SW480 (cell line): Measurements from ENCODE around the gene ALG9.

Experiments
- DNase-seq: peaks from one replicate; pipeline ENCODE4 v3.0.0-alpha.2; 2016; ENCODE audit warnings: low spot score

The ALG9 gene

DNA sequence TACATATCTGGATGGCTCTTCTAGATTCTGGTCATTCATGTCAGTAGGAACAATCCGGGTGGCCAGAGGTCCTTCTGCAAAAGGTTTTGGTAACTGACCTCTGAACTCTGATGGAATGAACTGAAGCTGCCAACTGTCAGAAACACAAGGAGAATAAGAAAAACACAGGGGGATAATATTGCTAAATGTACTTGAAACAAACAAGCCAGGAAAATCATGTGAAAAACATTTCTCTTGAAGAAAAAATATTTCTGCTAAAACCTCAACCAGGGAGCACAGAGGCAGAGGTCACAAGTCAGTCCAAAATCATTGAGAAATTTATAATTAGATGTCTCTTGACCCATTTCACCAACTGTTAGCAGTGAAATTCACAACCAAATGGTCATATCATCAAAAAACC, 35.2 kb downstream of the ALG9 start:
- no peak for DNase-seq

DNA sequence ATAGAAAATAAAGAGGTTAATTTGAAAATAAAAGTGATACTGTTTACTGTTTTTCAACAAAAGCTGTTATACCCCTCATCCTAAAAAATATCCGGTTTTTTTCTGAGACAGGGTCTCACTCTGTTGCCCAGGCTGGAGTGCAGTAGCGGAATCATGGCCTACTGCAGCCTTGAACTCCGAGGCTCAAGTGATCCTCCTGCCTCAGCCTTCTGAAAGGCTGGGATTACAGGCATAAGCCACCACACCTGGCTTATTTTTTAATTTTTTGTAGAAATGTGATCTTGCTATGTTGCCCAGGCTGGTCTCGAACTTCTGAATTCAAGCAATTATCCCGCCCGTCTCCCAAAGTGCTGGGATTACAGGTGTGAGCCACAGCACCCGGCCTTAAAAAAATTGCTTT, 35.7 kb downstream of the ALG9 start:
- DNase-seq, result no peak

DNA sequence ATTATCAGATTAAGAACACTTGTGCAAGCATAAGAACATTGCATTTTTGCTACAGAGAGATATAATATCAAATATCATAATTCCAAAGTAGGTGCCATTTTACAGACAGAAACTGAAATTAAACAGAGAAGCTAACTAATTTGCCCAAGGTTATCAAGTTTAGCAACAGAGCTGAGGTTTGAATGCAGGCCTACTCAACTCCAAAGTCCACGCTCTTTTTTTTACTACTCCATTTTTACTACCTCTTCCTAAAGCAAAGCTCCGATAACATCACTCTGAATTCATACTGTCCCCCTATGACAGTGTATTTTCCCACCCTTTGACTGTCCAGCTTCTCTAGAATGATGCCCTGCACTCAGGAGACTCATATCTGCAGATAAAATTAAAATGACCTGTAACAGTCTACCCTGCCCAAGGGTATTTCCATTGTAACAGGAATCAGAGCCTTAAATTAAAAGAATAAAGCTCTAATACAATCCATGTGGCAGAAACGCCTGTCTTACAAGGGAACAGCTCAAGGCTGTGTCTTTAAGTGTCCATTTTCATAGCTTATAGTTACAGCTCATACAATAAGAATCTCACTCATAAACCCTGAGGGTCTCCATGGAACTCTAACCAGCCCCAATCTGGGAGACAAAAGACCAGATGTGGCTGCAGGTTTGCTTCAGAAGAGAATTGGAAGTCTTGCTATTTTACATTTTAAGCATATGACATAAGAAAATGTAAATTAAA, 36.8 kb downstream of the ALG9 start:
- no peak for DNase-seq

DNA sequence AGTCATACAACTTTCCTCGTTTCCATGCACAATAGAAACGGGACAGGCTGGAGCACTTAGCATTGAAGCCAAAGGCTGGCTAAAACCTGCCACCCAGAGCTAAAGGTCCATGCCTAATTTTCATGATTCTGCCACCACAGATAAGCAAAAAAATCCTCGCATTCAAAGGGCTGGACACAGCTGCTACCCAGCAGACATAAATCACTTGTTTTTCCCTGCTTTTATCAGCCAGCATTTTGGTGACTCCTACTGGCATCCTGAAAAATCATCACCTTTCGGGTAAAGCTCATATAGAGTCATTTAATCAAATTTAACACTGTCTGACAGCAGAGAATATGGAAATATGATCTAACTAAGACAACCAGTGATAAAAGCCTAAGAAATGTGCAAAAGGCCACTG, 37.9 kb downstream of the ALG9 start:
- DNase-seq, result no peak

- DNase-seq, result no peak
Measured at GRCh38 chr11:111829185-111829968, 42.0 kb downstream of the ALG9 start.

GRCh38 chr11:111826322-111826950, 44.9 kb downstream of the ALG9 start:
- no peak for DNase-seq

DNA sequence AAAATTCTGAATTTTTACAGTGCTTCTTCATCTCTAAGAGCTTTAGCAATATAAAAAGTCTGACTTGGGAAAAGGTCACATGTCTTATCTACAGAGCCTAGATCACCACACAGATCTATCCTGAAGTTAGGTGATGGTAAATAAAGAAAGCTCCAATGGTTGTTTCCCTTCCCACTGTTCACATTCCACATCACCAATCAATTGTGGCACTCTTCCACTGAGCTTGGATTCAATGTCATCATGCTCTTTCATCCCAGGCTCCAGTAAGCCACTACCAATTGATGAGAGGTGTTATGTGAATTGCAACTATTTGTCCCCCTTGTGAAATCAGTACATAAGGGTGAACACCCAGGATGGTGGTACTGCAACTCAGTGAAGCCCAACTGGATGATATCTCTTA, 47.8 kb downstream of the ALG9 start:
- no peak for DNase-seq

DNA sequence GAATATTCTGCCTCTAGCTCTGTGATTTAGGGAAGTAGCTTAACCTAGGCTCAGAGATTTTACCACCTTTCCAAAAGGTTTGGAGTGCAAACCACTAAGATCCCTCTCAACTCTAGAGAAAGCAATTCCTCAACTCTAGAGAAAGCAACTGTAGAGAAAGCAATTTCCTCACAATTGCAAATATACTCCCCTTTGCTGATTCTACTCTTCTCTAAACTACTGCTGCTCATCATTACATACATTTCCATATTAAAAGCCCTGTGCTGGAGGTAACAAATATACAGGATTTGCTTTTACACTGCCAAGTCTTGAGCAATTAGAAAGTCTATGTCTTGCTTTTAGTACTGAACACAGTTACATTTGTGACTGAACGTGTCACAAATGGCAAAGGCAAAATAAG, 48.2 kb downstream of the ALG9 start:
- no peak for DNase-seq

- DNase-seq, result no peak
Measured at GRCh38 chr11:111819829-111820237, 51.5 kb downstream of the ALG9 start.

GRCh38 chr11:111819161-111819828, 52.1 kb downstream of the ALG9 start:
- DNase-seq, result no peak

- no peak for DNase-seq
Measured at GRCh38 chr11:111815489-111815888, 55.9 kb downstream of the ALG9 start.

DNA sequence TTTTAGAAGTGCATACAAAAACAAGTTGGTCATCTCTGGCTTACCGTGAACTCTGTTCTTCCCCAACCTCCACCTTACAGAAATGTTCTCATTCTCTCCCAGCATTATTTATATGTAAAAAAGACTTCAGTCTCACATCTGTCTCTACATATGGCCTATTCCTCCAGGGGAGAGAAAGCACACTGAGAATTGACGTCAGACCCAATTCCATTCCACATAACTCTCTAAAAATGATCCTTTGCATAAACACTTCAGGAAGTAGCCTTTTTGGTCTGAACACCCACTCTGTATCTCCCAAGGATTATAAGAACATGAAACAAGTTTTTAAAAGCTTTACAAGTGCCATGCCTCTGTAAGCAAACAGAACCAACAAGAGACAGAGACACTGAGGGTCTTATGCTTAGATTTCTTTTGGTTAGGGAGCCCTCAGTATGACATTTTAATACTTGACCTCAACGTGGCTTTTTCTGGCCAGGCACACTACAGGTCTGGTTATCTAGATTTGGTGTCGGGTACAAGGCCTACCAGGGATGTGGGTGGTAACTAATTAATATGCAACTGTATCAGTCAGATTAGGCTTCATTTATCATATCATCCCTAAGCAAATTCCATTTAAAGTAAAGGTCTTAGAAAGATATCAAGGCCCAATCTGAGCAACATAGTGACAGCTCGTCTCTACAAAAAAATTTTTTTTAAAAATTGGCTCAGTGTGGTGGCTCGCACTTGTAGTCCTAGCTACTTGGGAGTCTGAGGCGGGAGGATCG, 56.6 kb downstream of the ALG9 start:
- no peak for DNase-seq

DNA sequence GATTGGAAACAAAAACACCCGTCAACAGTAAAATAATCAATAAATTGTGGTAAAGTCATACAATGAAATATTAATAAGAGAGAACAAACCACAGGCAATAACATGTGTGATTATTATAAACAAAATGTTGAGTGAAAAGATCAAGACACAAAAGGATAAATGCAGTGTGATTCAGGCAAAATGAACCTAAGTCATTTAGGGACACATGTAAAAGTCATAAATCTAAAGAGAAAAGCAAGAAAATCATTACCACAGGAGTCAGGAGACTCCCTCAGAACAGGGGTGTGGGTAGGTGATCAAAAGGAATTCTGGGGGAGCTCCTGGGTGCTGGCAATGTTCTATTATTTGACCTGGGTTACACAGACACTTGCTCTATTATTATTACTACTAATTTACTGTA, 57.3 kb downstream of the ALG9 start:
- DNase-seq, result no peak

- DNase-seq, result no peak
Measured at GRCh38 chr11:111812211-111812610, 59.2 kb downstream of the ALG9 start.

GRCh38 chr11:111811445-111811844, 59.9 kb downstream of the ALG9 start:
- DNase-seq, result no peak

GRCh38 chr11:111808834-111809233, 62.5 kb downstream of the ALG9 start:
- DNase-seq, result no peak

GRCh38 chr11:111808063-111808588, 63.3 kb downstream of the ALG9 start:
- no peak for DNase-seq

DNA sequence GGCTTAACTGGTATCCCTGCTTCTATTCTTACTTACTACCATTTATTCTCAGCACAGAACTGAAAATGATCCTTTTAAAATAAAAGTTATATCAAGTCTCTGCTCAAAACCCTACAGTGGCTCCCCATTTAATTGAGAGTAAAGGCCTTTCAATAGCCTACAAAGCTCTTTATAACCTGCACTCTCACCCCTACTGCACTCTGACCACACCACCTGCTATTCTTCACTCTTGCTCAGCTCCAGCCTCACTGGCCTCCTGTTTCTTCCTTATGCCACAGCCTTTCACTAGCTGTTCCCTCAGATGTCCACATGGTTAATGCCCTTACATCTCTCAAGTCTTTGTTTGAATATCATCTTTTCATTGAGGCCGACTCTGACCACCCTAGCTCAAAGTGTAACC, 64.3 kb downstream of the ALG9 start:
- DNase-seq, result no peak

DNA sequence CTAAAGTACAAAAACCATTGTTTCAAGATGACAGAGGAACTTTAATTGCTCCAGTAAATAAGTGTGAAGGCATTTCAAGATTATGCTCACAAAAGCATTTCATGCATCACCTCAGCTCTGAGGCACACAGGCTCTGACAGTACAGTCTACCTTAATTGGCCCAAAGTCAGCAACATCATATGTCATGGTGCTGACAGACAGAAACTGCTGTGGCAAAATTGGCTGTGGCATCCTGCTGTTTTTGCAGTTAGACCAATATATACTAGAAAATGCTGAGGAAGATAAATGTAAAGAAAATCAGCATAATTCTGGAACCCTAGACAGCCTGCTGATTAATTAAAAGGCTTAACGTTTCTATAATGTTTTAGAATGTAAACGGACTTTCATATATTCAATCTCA, 70.2 kb downstream of the ALG9 start:
- no peak for DNase-seq

GRCh38 chr11:111798279-111798678, 73.1 kb downstream of the ALG9 start:
- no peak for DNase-seq

DNA sequence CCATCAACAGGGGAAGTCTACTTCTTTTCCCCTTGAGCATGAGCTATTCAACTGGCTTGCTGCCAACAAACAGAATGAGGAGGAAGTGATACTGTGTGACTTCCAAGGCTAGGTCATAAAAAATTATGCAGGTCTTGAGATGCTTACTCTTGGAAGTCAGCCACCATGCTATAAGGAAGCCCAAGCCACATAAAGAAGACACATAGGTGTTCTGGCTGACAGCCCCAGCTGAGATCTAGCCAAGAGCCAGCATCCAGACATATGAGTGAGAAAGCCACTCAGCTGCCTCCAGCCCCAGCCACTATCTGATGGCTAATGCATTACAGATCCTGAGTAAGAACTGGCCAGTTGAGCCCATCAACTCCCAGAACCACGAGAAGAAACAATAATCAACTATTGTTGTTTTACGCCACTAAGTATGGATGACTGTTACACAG, 74.2 kb downstream of the ALG9 start:
- DNase-seq, result no peak

DNA sequence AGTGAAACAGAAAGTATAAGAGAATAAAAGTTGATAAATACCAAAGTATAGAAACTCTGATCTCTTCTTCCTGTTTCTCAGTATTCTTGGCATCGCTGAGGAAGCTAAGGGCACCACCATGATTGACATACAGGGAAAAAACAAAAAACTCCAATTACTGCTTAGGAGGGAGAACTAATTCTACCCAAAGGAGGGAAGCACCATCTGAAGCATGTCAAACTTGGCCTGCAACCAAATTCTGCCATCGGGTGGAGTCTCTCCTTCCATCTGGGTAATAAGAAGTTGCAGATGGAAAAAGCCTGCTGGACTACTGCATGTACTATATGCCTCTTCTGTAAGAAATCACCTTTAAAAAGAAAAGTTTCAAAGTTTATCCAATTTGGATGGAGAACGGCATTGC, 74.7 kb downstream of the ALG9 start:
- DNase-seq, result no peak
